A673 (cell line): ENCODE results near the gene NPSR1.

Experiments
- EZH2 ChIP-seq: fragments of 200-600 bp; sonication (generic); IDR thresholded peaks from 2 replicates; pipeline ENCODE4 v1.6.1; 2017; ENCODE audit warnings: borderline replicate concordance, low read depth, mild to moderate bottlenecking, mixed read lengths, antibody characterized with exemption, low read length; ENCODE audit not compliant: poor library complexity, severe bottlenecking
- TF ChIP-seq, protein P1 (sequence below): fragments of 300-800, 200-600 bp; sonication (generic); conservative IDR thresholded peaks from 2 replicates; pipeline ENCODE4 v1.5.1; 2017; ENCODE audit warnings: low read depth, mild to moderate bottlenecking, antibody characterized with exemption, low read length, moderate library complexity, mixed read lengths

DNA sequence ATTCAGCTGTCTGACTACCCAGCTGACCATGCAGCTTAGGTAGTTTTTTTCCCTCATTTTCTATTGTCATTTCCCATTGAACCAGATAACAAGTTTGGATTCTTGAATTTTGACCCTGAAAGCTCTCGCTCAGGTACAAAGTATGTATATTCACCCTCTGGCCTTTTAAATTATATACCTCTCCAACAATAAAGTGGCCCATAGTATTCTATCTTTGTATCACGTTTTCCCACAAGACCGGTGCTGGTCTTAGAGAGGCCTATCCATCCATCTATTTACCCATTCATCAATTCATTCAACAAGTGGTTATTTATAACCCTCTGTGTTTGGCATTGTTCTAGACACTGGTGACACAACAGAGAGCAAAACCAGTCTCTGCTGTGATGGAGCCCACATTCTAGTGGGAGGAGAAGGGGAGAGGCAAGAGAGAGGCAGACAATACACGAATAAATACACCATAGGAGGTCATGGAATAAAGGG lies 35.2 kb upstream of the NPSR1 start:
- TF ChIP-seq EZH2 = no peak
- TF ChIP-seq, protein P1, sequence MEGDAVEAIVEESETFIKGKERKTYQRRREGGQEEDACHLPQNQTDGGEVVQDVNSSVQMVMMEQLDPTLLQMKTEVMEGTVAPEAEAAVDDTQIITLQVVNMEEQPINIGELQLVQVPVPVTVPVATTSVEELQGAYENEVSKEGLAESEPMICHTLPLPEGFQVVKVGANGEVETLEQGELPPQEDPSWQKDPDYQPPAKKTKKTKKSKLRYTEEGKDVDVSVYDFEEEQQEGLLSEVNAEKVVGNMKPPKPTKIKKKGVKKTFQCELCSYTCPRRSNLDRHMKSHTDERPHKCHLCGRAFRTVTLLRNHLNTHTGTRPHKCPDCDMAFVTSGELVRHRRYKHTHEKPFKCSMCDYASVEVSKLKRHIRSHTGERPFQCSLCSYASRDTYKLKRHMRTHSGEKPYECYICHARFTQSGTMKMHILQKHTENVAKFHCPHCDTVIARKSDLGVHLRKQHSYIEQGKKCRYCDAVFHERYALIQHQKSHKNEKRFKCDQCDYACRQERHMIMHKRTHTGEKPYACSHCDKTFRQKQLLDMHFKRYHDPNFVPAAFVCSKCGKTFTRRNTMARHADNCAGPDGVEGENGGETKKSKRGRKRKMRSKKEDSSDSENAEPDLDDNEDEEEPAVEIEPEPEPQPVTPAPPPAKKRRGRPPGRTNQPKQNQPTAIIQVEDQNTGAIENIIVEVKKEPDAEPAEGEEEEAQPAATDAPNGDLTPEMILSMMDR = no peak
